ENCODE data around the gene MAD1L1.

The MAD1L1 gene

DNA sequence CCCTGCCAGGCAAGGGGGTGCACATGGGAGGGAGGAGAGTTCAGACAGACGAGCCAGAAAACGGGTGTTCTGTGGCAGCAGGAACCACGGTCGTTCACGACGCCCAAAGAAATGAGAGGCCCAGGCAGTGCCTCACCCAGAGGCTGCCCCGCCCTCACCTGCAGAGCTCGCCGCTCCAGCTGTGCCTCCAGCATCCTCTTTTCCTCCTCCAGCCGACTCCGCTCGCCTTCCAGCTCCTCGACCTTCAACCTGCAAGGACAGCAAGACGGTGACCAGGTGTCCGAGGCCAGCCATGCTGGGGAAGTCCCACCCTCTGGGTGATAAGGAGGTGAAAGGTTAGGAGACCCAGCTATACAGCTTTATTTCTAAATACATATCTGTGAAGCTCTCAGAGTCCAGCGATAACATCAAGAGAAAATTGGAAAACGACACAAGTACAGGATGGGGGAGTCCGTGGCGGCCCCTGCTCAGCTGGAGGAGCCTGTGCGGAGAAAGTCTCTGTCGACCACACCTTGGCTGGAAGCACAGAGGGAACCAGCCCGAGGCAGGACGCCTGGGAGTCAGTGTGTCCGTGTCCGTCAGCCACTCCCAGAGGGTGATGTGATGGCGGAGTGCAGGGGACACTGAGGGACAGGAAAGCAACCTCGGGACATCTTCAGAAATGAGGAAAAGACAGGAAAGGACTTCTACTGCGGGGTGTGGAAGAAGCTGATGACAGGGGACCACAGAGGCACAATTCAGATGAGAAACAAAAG lies 275.1 kb downstream of the MAD1L1 start:
- H3K9me3 ChIP-seq (ENCODE audit: control insufficient read depth, insufficient read depth, low read depth, low read length), result no peaks in the 10 kb centered on the region
- H3K27ac ChIP-seq (ENCODE audit: extremely low read depth, low read depth, low read length), result no peak overlapping the region
- no peak for TF ChIP-seq ZNF560 (tag by site-specific recombination; IDR thresholded peaks at IDR 0.05; ENCODE audit: borderline replicate concordance)
- no peak for TF ChIP-seq MEIS1 (CRISPR knock-in tag; IDR thresholded peaks at IDR 0.05; ENCODE audit: borderline replicate concordance)
- TF ChIP-seq ZNF670 (tag by site-specific recombination; IDR thresholded peaks at IDR 0.05; ENCODE audit: low read depth), result no peak
- TF ChIP-seq YY1 (tag by site-specific recombination; IDR thresholded peaks at IDR 0.05), result no peak
- no peak for TF ChIP-seq KLF1 (tag by site-specific recombination; IDR thresholded peaks at IDR 0.05)
- TF ChIP-seq, protein P1, sequence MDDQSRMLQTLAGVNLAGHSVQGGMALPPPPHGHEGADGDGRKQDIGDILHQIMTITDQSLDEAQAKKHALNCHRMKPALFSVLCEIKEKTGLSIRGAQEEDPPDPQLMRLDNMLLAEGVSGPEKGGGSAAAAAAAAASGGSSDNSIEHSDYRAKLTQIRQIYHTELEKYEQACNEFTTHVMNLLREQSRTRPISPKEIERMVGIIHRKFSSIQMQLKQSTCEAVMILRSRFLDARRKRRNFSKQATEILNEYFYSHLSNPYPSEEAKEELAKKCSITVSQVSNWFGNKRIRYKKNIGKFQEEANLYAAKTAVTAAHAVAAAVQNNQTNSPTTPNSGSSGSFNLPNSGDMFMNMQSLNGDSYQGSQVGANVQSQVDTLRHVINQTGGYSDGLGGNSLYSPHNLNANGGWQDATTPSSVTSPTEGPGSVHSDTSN (CRISPR knock-in tag; IDR thresholded peaks at IDR 0.05), result no peak
- no peak for TF ChIP-seq ZNF777 (tag by site-specific recombination; IDR thresholded peaks at IDR 0.05; ENCODE audit: borderline replicate concordance)
- TF ChIP-seq, protein P2, sequence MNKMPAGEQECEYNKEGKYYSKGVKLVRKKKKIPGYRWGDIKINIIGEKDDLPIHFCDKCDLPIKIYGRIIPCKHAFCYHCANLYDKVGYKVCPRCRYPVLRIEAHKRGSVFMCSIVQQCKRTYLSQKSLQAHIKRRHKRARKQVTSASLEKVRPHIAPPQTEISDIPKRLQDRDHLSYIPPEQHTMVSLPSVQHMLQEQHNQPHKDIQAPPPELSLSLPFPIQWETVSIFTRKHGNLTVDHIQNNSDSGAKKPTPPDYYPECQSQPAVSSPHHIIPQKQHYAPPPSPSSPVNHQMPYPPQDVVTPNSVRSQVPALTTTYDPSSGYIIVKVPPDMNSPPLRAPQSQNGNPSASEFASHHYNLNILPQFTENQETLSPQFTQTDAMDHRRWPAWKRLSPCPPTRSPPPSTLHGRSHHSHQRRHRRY (tag by site-specific recombination; IDR thresholded peaks at IDR 0.05), result no peak
- TF ChIP-seq, protein P3, sequence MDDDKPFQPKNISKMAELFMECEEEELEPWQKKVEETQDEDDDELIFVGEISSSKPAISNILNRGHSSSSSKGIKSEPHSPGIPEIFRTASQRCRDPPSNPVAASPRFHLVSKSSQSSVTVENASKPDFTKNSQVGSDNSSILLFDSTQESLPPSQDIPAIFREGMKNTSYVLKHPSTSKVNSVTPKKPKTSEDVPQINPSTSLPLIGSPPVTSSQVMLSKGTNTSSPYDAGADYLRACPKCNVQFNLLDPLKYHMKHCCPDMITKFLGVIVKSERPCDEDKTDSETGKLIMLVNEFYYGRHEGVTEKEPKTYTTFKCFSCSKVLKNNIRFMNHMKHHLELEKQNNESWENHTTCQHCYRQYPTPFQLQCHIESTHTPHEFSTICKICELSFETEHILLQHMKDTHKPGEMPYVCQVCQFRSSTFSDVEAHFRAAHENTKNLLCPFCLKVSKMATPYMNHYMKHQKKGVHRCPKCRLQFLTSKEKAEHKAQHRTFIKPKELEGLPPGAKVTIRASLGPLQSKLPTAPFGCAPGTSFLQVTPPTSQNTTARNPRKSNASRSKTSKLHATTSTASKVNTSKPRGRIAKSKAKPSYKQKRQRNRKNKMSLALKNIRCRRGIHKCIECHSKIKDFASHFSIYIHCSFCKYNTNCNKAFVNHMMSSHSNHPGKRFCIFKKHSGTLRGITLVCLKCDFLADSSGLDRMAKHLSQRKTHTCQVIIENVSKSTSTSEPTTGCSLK (tag by site-specific recombination; IDR thresholded peaks at IDR 0.05), result no peak
- no peak for TF ChIP-seq ZNF501 (tag by site-specific recombination; IDR thresholded peaks at IDR 0.05)
- no peak for TF ChIP-seq ZFP41 (tag by site-specific recombination; IDR thresholded peaks at IDR 0.05; ENCODE audit: borderline replicate concordance)
- TF ChIP-seq ZNF48 (tag by site-specific recombination; IDR thresholded peaks at IDR 0.05), result no peak
- no peak for TF ChIP-seq ZNF701 (tag by site-specific recombination; IDR thresholded peaks at IDR 0.05)
- TF ChIP-seq ZNF529 (tag by site-specific recombination; IDR thresholded peaks at IDR 0.05; ENCODE audit: insufficient replicate concordance), result no peak
- TF ChIP-seq, protein P4, sequence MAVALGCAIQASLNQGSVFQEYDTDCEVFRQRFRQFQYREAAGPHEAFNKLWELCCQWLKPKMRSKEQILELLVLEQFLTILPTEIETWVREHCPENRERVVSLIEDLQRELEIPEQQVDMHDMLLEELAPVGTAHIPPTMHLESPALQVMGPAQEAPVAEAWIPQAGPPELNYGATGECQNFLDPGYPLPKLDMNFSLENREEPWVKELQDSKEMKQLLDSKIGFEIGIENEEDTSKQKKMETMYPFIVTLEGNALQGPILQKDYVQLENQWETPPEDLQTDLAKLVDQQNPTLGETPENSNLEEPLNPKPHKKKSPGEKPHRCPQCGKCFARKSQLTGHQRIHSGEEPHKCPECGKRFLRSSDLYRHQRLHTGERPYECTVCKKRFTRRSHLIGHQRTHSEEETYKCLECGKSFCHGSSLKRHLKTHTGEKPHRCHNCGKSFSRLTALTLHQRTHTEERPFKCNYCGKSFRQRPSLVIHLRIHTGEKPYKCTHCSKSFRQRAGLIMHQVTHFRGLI (tag by site-specific recombination; IDR thresholded peaks at IDR 0.05), result no peak
- H3K4me1 ChIP-seq (ENCODE audit: control insufficient read depth, insufficient read depth, low read length), result no peaks in the 10 kb centered on the region
- peaks cover 0 to 6% of the 10 kb centered on the region in 2 experiments; a peak in 1 of 3 replicates for H3K36me3 ChIP-seq (ENCODE audit: control insufficient read depth in 2 of 2, insufficient read depth in 1 of 2, low read length in 2 of 2)
- ChIA-PET CTCF (no interaction called here), POLR2A (no interaction called here)
- no peak overlapping the region for H3K4me3 ChIP-seq (ENCODE audit: low read depth, low read length)

DNA sequence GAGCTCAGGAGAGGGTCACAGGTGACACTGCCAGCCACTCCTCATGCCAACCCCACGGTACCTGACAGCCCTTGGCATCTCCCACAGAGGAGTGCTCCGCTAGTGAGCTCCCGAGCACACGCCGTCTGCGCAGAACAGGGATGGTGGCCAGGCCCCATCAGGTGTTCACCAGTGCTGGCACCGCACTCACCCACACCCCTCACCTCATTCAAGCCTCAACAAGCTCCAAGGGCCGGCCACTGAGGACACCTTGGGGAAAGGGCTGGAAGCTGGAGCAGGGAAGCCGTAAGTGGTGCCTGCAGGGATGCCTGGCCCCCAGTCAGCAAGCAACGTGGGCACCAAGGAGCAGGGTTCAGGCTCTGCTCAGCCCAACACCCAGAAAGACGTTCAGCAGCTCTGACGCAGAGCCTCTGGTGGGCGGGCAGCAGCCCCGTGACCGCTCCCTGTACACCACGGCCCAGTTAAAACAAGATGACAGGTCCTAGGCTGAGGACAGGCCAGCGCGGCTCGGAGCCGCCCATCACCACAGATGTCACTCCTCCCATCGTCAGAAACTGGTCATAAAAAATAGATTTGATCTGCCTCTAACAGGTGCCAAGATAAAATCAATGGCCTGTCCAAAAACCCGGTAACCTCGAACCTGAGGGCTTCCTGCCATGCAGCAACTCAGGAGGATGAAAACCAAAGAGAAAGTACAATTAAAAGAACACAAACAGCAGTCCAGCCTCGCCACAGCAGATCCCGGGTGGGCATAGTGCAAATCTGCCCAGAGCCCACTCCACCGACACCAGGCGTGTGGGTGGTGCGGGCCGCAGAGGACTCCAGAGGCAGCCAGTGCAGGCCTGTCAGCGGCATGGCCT lies 275.9 kb downstream of the MAD1L1 start:
- Histone ChIP-seq H3K4me1 (ENCODE audit: control insufficient read depth, insufficient read depth, low read length) (no peaks in the 10 kb centered on the region), H3K9me3 (ENCODE audit: control insufficient read depth, insufficient read depth, low read depth, low read length) (no peaks in the 10 kb centered on the region), H3K27ac (ENCODE audit: extremely low read depth, low read depth, low read length) (no peak overlapping the region), H3K36me3 (ENCODE audit: control insufficient read depth in 2 of 2, insufficient read depth in 1 of 2, low read length in 2 of 2) (peaks cover 0 to 2% of the 10 kb centered on the region in 2 experiments; a peak in 1 of 3 replicates), H3K4me3 (ENCODE audit: low read depth, low read length) (no peak overlapping the region)
- peak; percentile 28; the same call in 1 of the 2 replicates for TF ChIP-seq EGR2 (tag by site-specific recombination; IDR thresholded peaks at IDR 0.05; ENCODE audit: low read depth)
- no peak for TF ChIP-seq ZNF76 (tag by site-specific recombination; IDR thresholded peaks at IDR 0.05; ENCODE audit: borderline replicate concordance, low read depth)
- peak; percentile 34; the same call in 1 of the 2 replicates for TF ChIP-seq ZFHX2 (tag by site-specific recombination; conservative IDR thresholded peaks at IDR 0.05)
- ChIA-PET CTCF (interaction anchor here (0.6 kb wide), 1 partner anchor 233 kb away, joined by 3 read pairs; no protein-coding TSS in a partner anchor), POLR2A (no interaction called here)

Data from HEK293 (cell line).